GM19372 (cell line): ENCODE data around the gene ATG4B.
"Not testable (repeated sequence)": the region's sequence is repeated elsewhere in the genome, so short reads cannot be mapped to it uniquely, and the experiment has no call there.

Source experiments
- ATAC-seq: cut with Tn5 transposase; IDR thresholded peaks from one replicate; pipeline ENCODE4 v1.9.1; 2021; ENCODE audit warnings: mild to moderate bottlenecking, low read depth, moderate library complexity; ENCODE audit not compliant: unreplicated experiment

ATG4B gene

DNA sequence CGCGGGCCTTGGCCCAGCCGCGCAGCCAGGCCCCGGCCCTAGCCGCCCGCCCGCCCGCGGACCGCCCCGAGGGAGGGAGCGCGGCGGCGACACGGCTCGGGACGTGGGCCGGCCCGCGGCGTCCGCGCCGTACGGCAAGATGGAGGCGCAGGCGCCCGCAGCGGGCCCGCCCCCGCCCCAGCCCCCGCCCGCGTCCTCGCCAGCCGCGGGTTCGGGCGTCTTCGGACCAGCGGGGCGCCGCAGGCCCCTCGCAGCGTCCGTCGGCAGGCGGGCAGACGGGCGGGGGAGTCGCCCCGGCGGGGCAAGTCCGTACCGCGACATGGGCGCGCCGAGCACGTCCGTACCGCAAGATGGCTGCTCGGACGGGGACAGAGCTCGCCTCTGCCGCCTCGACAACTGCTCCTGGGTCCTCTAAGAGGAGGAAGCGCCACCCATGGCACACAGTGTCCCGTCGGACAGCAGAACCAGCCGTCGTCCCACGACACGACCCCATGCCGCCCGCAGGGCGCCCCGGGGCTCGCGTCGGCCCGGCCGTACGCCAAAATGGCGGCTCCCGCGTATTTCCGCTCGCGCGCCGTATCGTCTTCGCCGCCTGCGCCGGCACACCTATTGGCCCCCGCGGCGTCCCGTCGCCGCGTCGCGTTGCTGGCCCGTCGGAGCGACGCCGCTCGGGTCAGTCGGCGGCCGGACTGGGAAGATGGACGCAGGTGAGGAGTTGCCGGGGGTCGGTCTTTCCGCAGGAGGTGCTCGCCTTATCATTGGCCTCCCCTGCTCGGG lies at the start of gene ATG4B, which contains the start of gene THAP4:
TSS of gene ATG4B (plus strand) at position 676 of the 777 bp plus-strand sequence. CDS start at position 698, 22 bp downstream.
TSS of gene THAP4 (minus strand) at position 141 of the 777 bp plus-strand sequence. CDS start 141 bp downstream, outside the sequence.
- ATAC-seq, result peak; percentile 61

- not testable (repeated sequence) for ATAC-seq
These were observed 47.6 kb upstream of the ATG4B start for GRCh38 chr2:241589863-241590262.

GRCh38 chr2:241590496-241591455 lies 46.7 kb upstream of the ATG4B start:
- ATAC-seq, result not testable (repeated sequence)

GRCh38 chr2:241592126-241592845 lies 45.2 kb upstream of the ATG4B start:
- ATAC-seq, result no peak

- ATAC-seq, result no peak
These were observed 44.2 kb upstream of the ATG4B start for GRCh38 chr2:241593271-241593670.

GRCh38 chr2:241595600-241596140 lies 41.8 kb upstream of the ATG4B start:
- ATAC-seq, result no peak

DNA sequence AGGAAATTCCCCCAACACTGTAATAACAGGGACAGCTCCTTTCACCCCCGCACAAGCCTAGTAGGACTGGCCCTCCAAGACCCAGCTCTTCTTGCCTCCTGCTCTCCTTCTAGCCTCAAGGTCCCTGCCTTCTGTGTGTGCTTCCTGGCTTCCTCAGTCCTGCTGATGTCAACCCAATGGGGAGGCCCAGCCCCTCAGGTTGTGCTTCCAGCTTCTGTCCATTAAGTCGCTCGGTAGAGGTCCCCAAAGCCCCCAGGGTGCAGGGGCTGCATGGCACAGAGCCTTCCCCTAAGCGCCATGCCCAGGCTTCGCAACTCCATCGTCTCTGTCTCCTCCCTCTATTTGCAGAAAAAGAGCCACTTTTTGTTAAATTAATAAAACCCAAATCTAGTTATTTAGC lies 39.9 kb upstream of the ATG4B start:
- no peak for ATAC-seq

DNA sequence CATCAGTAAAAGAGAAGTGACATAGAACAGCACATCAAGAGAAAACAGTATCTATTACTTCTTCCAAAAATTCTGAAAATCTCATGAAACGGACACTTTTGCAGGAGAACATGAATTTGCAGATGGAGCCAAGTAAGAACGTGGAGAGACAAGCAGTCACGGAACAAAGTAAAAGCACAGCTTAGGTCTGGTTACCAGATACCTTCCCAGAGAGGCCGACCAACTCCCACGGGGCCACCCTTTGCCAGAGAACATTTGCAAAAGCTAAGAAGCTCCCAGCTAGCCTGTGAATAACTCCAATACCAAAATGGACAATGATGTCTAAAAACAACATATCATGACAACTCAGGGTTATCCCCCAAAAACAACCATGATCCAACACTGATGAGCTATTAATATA lies 39.4 kb upstream of the ATG4B start:
- no peak for ATAC-seq

DNA sequence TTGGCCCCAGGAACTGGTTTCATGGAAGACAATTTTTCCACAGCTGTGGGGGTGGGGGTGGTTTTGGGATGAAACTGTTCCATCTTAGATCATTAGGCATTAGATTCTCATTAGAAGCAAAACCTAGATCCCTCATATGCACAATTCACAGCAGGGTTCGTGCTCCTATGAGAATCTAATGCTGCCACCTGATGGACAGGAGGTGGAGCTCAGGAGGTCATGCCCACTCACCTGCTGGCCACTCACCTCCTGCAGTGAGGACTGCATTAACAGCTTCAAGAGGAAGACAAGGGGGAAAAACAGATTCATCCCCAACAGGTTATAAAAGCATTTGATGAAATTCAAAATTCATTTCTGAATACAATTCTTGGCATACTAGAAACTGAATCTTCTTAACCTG lies 39.0 kb upstream of the ATG4B start:
- ATAC-seq, result no peak

- ATAC-seq, result no peak
These were observed 37.9 kb upstream of the ATG4B start for GRCh38 chr2:241599615-241600014.

DNA sequence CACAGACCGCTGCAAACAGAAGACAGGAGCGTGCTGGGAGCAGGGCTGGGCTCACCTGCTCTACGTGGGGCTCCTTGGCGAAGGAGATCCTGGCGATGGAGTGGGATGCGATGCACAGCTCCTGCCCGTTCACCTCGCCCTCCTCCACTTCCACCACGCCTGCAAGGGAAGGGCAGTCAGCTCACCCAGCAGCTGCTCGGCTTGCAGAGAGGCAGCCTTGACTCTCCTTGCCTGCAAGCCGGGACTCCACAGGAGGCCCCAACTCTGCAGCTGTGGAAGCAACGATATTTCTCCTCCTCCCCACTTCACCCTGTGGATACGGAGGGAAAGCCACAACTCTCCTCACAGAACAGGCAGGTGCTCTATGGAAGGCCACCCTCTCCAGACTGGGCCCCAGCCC lies 35.7 kb upstream of the ATG4B start:
- ATAC-seq, result no peak

- no peak for ATAC-seq
These were observed 34.8 kb upstream of the ATG4B start for GRCh38 chr2:241602720-241603119.

- no peak for ATAC-seq
These were observed 33.8 kb upstream of the ATG4B start for GRCh38 chr2:241603686-241604085.

DNA sequence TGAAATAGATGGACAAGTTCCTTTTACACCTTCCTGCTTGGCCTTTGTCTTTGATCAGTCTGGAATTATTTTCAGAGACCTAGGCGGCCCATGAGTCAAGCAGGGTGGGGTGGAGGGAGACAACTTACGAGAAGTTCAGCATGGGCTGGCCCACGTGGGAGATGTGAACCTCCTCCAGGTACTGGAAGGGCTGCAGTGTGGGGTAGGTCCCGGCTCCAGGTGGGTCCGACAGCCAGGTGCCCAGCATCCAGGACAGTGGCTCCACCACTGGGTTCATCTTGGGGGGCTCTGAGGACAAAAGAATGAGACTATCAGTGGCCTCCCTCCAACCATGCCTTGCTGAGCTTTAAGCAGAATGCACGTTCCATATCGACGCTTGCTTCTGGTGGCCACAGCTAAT lies 31.3 kb upstream of the ATG4B start:
- ATAC-seq, result no peak

DNA sequence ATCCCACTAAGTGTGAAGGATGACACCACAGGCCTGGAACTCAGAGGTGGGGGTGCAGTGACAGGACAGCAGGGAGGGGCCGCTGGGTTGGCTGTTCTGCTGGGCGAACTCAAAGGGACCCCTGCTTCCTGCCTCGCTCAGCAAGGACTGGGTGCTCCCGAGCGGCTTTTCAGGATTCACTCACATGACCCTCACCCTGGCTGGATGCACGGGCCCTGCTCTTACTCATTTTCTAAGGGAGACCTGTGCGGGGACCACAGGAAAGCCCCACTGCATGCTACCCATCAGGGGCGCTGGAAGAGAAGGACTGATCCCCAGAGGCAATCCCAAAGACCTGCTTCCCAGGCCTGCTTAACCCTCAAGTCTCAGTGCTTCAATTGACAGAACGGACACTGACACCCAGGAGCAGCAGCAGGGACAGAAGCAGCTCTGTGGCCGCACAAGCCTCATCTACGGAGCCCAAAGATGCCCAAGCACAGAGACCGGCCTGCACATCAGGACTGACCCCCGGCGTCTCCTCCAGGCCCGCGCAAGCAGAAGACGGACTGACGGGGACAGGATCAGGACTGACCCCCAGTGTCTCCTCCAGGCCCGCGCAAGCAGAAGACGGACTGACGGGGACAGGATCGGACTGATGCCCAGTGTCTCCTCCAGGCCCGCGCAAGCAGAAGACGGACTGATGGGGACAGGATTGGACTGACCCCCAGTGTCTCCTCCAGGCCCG lies 30.2 kb upstream of the ATG4B start:
- ATAC-seq, result no peak

DNA sequence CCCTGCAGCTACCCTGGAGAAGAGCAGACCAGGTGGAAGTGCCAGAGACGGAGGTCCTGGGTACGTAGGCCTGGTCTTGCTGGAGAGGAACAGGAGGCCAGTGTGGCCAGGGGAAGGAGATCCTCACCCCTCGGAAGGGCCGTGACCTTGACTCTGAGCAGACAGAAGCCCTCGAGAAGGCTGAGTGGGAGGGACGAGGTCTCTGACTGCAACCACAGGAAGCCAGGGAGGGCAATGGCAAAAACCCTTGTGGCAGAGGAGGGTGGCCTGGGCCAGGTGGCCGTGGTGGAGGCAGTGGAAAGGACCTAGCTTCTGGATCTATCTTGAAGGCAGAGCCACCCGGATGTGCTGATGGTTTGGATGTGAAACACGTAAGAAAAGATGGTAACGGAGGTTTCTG lies 28.6 kb upstream of the ATG4B start:
- no peak for ATAC-seq

GRCh38 chr2:241609859-241610793 lies 27.4 kb upstream of the ATG4B start:
- ATAC-seq, result peak; percentile 97

GRCh38 chr2:241611062-241611461 lies 26.4 kb upstream of the ATG4B start:
- ATAC-seq, result no peak
